Esophagus mucosa (tissue), 1 donor: ENCODE measurements around the gene PHKG1. TPM values are rescaled to one million over a fixed set of nuclear protein-coding genes. Genes with fewer than 3 reads are reported as not detected.
"Not testable (repeated sequence)": the region's sequence is repeated elsewhere in the genome, so short reads cannot be mapped to it uniquely, and the experiment has no call there.

Experiments used
- ATAC-seq: fragments of 200-7000 bp; cut with Tn5 transposase; one replicate; pipeline ENCODE4 v1.9.1; 2020
- total RNA-seq: library from RNA; stranded (reverse); gene quantifications from one replicate; pipeline ENCODE4 v1.2.4, GENCODE V29; 2023
- donor health status: DM: yes; HTN: yes; CAD: no.

The PHKG1 gene
- total RNA-seq, 1 donor from 2014 or later, result 0.88 TPM

DNA sequence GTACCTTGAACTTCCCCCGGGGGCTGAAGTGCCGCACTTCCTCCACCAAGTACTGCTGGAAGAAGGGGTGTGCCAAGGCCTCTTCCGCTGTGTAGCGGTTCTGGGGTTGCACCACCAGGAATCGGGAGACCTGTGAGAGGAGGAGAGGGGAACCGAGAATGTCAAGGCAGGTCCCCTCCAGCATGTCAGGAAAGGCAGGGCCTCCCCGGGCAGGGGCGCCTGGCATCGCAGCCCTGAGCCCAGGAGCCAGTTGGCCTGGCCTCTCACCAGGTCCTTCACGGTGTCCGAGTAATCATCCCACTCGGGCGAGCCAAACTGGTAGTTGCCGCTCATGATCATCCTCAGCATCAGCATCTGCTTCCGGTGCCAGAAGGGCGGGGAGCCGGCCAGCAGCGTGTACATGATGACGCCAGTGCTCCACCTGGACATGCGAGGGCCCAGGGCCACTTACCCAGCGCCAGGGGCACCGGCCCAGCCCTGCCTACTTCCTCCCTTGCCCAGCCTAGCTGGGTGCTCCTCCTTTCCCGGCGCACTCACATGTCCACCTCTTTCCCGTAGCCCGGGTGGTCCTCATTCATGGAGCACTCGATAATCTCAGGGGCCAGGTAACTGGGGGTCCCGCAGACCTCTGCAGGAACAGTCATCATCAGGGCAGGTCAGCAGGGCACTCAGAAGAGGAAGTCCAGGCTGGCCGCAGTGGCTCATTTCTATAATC is 11.0 kb downstream of the PHKG1 start:
- no peak for ATAC-seq

DNA sequence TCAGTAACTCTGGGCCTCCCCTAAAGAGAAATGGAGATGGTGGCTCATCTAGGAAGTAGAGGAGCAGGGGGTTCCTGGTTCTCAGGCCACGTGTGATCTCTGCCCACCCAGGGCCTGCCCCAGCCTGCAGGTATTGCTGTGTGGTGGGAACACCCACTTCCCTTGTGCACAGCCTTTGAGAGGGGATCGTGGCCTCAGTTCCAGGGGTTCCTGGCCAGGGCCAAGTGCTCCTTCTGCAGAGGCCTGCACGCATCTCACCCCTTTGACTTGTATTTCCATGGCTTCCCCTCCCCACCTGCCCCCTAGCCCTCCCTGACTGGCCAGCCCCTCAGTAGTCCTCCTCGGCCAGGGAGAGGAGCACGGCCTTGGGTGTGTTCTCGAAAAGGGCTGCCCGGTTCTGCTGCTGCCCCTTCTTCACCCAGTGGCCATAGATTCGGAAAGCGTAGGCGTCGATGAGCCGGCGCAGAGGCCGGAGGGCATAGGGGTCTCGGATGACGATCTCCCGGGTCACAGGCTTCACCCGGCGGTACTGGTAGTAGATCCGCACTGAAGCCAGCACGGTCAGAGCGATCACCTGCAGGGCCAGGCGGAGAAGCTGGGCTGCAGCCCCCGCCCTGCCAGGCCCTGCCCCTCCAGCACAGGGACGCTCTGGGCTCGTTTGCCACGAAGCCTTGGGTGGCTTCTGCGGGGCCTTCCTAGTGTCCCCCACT is 11.9 kb downstream of the PHKG1 start:
- ATAC-seq, result not testable (repeated sequence)

GRCh38 chr7:56079450-56080185 is 13.1 kb downstream of the PHKG1 start:
- ATAC-seq, result no peak

- no peak for ATAC-seq
Measured at GRCh38 chr7:56078196-56078595, 14.6 kb downstream of the PHKG1 start.

DNA sequence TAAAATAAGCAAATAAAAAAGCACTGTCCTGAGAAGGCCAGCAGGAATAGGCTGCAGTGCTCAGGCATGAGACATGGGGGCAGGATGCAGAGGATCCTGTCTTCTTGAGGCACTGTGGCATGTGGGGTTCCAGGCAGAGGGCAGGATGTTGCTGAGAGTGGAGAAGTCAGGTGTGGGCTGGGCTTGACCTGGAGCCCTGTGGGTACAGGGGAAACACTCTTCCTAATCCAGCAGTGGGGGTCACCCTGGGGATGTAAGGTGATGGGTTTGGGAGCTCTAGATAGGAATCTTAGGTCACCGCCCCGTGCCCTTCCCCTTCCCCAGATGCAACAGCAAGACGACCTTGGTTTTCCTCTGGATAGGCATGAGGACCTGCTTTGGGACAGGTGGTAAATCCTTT is 15.1 kb downstream of the PHKG1 start:
- no peak for ATAC-seq

- ATAC-seq, result peak; percentile 92
Measured at GRCh38 chr7:56074371-56074791, 18.4 kb downstream of the PHKG1 start.

- not testable (repeated sequence) for ATAC-seq
Measured at GRCh38 chr7:56066376-56066775, 26.4 kb downstream of the PHKG1 start.

GRCh38 chr7:56063882-56064625 is 28.7 kb downstream of the PHKG1 start, which contains the start of gene SUMF2:
SUMF2 (plus strand) TSS chr7:56064286; CDS start chr7:56064312, 26 bp downstream.
- peak; percentile 98 for ATAC-seq

GRCh38 chr7:56063500-56063881 is 29.3 kb downstream of the PHKG1 start:
- ATAC-seq, result no peak

DNA sequence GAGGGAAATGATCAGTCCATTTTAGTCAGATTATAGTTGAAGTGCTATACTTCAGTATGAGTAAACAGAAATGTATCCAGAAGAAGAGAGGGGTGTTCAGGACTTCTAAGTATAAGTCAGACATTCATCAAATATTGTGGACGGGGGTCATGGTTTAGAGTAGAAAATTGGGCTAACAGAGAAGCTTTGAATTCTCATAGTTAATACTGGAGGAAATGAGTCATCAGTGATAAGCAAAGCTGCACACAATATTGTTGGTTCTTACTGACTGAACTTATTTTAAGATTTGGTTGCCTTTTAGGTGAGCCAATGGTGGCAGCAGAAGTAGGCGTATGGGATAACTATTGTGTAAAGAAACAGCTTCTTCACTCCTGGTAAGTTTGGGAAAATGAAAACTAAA is 30.4 kb downstream of the PHKG1 start:
- ATAC-seq, result no peak

DNA sequence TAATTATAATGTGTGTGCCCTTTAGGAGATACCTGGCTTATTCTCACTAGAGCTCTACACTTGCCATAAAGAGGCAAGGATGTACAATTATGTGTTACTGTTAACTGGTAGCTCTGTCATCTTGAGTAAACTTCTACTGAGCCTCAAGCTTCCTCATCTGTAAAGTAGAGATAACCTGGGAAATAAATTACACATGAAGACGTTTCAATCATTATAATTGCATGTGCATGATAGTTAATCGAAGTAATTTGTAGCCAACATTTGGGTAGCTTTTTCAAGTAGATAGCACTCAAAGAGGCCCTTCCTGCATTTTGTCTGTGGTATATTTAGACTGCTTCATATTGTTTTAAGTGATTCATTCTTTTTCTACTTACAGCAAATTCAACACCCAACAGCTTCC is 38.8 kb downstream of the PHKG1 start:
- ATAC-seq, result no peak

DNA sequence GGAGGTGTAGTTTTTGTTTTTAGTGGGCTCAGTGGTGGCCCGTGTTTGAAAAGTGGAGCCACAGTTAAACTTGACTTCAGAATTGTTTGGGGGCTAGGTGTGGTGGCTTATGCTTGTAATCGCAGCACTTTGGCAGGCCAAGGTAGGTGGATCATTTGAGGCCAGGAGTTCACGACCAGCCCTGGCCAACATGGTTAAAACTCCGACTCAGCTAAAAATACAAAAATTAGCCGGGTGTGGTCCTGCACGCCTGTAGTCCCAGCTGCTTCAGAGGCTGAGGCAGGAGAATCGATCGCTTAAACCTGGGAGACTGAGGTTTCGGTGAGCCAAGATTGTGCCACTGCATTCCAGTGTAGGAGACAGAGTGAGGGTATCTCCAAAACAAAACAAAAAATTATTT is 39.4 kb downstream of the PHKG1 start:
- no peak for ATAC-seq

GRCh38 chr7:56051339-56052191 is 41.2 kb downstream of the PHKG1 start, which contains the start of the genes CCT6A and PSPH:
CCT6A (plus strand) TSS chr7:56051765; CDS start chr7:56051849, 84 bp downstream.
PSPH (minus strand) TSS chr7:56051444; CDS start chr7:56021212, 30,232 bp downstream.
- ATAC-seq, result peak; percentile 97

- ATAC-seq, result no peak
Measured at GRCh38 chr7:56051053-56051338, 41.8 kb downstream of the PHKG1 start.

DNA sequence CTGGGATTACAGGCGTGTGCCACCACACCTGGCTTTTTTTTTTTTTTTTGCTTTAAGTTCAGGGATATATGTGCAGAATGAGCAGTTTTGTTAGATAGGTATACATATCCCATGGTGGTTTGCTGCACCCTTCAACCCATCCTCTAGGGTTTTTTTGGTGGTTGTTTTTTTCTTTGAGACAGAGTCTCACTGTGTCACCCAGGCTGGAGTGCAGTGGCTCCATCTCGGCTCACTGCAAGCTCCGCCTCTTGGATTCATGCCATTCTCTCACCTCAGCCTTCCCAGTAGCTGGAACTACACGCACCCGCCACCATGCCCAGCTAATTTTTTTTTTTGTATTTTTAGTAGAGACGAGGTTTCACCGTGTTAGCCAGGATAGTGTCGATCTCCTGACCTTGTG is 44.0 kb downstream of the PHKG1 start:
- ATAC-seq, result not testable (repeated sequence)

DNA sequence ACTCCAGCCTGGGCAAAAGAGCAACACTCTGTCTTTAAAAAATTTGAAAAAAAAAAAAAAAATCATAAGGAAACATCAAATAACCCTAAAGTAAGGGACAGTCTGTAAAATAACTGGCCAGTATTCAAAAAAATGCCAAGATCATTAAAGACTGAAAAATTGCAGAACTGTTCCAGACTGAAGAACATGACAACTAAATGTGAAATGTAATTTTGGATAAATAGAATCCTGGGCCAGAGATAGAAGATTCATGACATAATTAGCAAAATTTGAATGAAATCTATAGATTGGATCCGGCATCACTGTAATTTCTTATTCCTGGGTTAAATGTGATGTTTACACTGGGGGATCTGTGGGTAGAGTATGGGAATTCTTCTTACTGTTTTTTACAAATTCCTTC is 44.5 kb downstream of the PHKG1 start:
- no peak for ATAC-seq

DNA sequence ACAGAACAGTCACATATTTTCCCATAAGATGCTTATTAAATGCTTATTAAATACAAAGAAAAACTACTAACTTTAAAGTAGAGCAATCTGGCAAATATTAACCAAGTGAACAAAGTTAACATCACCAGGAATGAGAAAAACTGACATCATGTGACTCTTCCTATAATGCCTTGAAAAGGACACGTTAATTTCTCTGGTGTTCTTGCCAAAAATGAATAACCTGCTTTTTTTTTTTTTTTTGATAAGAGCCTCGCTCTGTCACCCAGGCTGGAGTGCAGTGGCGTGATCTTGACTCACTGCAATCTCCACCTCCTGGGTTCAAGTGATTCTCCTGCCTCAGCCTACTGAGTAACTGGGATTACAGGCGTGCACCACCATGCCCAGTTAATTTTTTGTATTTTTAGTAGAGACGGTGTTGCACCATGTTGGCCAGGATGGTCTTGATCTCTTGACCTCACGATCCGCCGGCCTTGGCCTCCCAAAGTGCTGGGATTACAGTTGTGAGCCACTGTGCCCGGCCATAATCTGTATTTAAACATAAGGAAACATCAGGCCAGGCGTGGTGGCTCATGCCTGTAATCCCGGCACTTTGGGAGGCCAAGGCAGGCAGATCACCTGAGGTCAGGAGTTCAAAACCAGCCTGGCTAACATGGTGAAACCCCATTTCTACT is 45.2 kb downstream of the PHKG1 start:
- not testable (repeated sequence) for ATAC-seq

- ATAC-seq, result peak; percentile 58
Measured at GRCh38 chr7:56046721-56047445, 45.9 kb downstream of the PHKG1 start.

DNA sequence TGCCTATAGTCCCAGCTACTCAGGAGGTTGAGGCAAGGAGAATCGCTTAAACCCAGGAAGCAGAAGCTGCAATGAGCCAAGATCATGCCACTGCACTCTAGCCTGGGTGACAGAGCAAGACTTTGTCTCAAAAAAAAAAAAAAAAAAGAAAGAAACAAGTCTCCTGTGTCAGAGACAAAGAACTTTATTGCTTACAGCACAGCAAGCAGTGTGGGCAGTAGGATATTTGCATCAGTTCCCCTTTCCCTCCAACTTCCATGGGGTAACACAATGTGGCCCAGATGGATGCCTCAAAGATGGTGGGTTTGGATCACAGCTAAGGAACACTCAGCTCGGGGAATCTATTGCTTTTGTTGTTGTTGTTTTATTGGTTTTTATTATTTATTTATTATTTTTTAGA is 47.0 kb downstream of the PHKG1 start:
- ATAC-seq, result not testable (repeated sequence)

GRCh38 chr7:56040730-56041129 is 52.0 kb downstream of the PHKG1 start:
- no peak for ATAC-seq
